Endothelial cell of umbilical vein (primary cell): ENCODE data around the gene ISG15. TPM values are rescaled to one million over a fixed set of nuclear protein-coding genes. Genes with fewer than 3 reads are reported as not detected.
A peak's percentile ranks its signal among the peaks of the same experiment; 100 is the strongest.

ENCODE experiments used
- BruUV-seq: library from RNA; stranded (reverse); fragments of 400-500 nt; replicated peaks from 2 replicates; lab custom pipeline; 2021; lab: Mats Ljungman, UMichigan
- CTCF ChIA-PET: fragments of 300-600, 350-600 bp; sonication (Branson Sonifier 250); formaldehyde crosslinking; loops from one replicate; lab custom pipeline; 2021; ENCODE audit warnings: antibody characterized with exemption, inconsistent platforms; lab: Charles Lee
- POLR2A ChIA-PET: fragments of 300-600, 350-600 bp; sonication (Branson Sonifier 250); formaldehyde crosslinking; loops from one replicate; lab custom pipeline; 2021; ENCODE audit warnings: antibody characterized with exemption, inconsistent platforms; lab: Charles Lee
- DNase-seq: peaks from one replicate; pipeline ENCODE4 v3.0.0-alpha.2; 2011; ENCODE audit warnings: low read depth, low spot score
- FAIRE-seq: peaks from 2 replicates; lab custom pipeline; 2011; peaks lifted over from hg19 to GRCh38; lab: Jason Lieb, UNC
- H2AFZ ChIP-seq: 2 replicates; pipeline ENCODE4 v1.6.0; 2012; ENCODE audit warnings: low read depth, low read length, control low read depth, inconsistent platforms
- H3K27ac ChIP-seq: 2 replicates; pipeline ENCODE4 v1.5.1; 2011; ENCODE audit warnings: low read depth, mild to moderate bottlenecking, control low read depth, low read length, moderate library complexity; ENCODE audit not compliant: insufficient read depth
- H3K27me3 ChIP-seq, 2 experiments: 2 replicates each; pipeline versions ENCODE4 v1.6.0 to v1.6.1; 2011; ENCODE audit warnings: low read length in 2 of 2, mixed read lengths in 1 of 2; ENCODE audit not compliant: control insufficient read depth in 2 of 2, insufficient read depth in 2 of 2
- H3K36me3 ChIP-seq, 2 experiments: 2 replicates in 1 of 2; 3 replicates in 1 of 2; pipeline ENCODE4 v1.5.1; 2011; ENCODE audit warnings: low read length in 2 of 2, mild to moderate bottlenecking in 1 of 2, moderate library complexity in 1 of 2; ENCODE audit not compliant: control insufficient read depth in 2 of 2, insufficient read depth in 2 of 2; ENCODE audit errors: extremely low read depth in 1 of 2
- H3K4me1 ChIP-seq: 3 replicates; pipeline ENCODE4 v1.5.1; 2011; ENCODE audit warnings: mild to moderate bottlenecking, low read length; ENCODE audit not compliant: control insufficient read depth, insufficient read depth; ENCODE audit errors: extremely low read depth
- H3K4me2 ChIP-seq: 2 replicates; pipeline ENCODE4 v1.6.1; 2011; ENCODE audit warnings: low read length, control low read depth, mixed read lengths; ENCODE audit not compliant: insufficient read depth
- H3K4me3 ChIP-seq, 3 experiments: fragments of 200-600 bp in 1 of 3; sonication (generic), shearing (Covaris generic) in 1 of 3; replicated peaks in 1 of 3; 2 replicates each; pipeline ENCODE4 v1.5.1; 2011 to 2016; ENCODE audit warnings: control low read depth in 3 of 3, low read length in 3 of 3, mild to moderate bottlenecking in 2 of 3, inconsistent platforms in 1 of 3, low read depth in 1 of 3, moderate library complexity in 1 of 3; ENCODE audit not compliant: insufficient read depth in 1 of 3
- H3K79me2 ChIP-seq: 2 replicates; pipeline ENCODE4 v1.6.0; 2012; ENCODE audit warnings: low read length, inconsistent platforms; ENCODE audit not compliant: control insufficient read depth, insufficient read depth
- H3K9ac ChIP-seq: replicated peaks from 2 replicates; pipeline ENCODE3; 2011; ENCODE audit warnings: low read length, control low read depth; ENCODE audit not compliant: insufficient read depth; ENCODE audit errors: extremely low read depth
- H3K9me1 ChIP-seq: replicated peaks from 3 replicates; pipeline ENCODE4 v1.6.0; 2011; ENCODE audit warnings: mild to moderate bottlenecking, low read length; ENCODE audit not compliant: control insufficient read depth, insufficient read depth; ENCODE audit errors: extremely low read depth
- H3K9me3 ChIP-seq: replicated peaks from 2 replicates; pipeline ENCODE4 v1.5.1; 2012; ENCODE audit warnings: low read length, inconsistent platforms; ENCODE audit not compliant: control insufficient read depth, insufficient read depth
- H4K20me1 ChIP-seq: replicated peaks from 2 replicates; pipeline ENCODE3; 2011; ENCODE audit warnings: mild to moderate bottlenecking, low read length; ENCODE audit not compliant: control insufficient read depth, insufficient read depth; ENCODE audit errors: extremely low read depth
- CTCF ChIP-seq, 2 donors: IDR thresholded peaks; 1 replicate in 1 of 2; 2 replicates in 1 of 2; pipeline ENCODE4 v1.5.1; 2011; ENCODE audit warnings: low read length in 2 of 2, mild to moderate bottlenecking in 2 of 2, moderate library complexity in 2 of 2, control low read depth in 1 of 2, inconsistent platforms in 1 of 2, low read depth in 1 of 2; ENCODE audit not compliant: insufficient read depth in 1 of 2; ENCODE audit errors: extremely low read depth in 1 of 2
- EZH2 ChIP-seq: IDR thresholded peaks from 2 replicates; pipeline ENCODE4 v1.6.1; 2012; ENCODE audit warnings: borderline replicate concordance, low read depth, mild to moderate bottlenecking, moderate library complexity, low read length, inconsistent platforms; ENCODE audit not compliant: severe bottlenecking
- MAX ChIP-seq: IDR thresholded peaks from 2 replicates; pipeline ENCODE4 v1.6.1; 2011; ENCODE audit not compliant: insufficient read depth, insufficient read length
- MYC ChIP-seq: IDR thresholded peaks from one replicate; pipeline ENCODE4 v1.6.1; 2011; ENCODE audit warnings: mild to moderate bottlenecking, low read depth, low read length
- POLR2AphosphoS5 ChIP-seq: IDR thresholded peaks from 2 replicates; pipeline ENCODE4 v1.6.1; 2012; ENCODE audit warnings: low read depth, mild to moderate bottlenecking, control low read depth, low read length, moderate library complexity; ENCODE audit not compliant: insufficient read depth
- dilution Hi-C: fragments of 300-500 bp; cut with MboI; formaldehyde crosslinking; loops from one replicate; pipeline ENCODE4 v1.15.0; 2019; ENCODE audit warnings: low sequenced_read_pairs; ENCODE audit not compliant: extremely low pct_ligation_motif_present
- intact Hi-C: fragments of 100-400 bp; cut with micrococcal nuclease; formaldehyde crosslinking; loops from one replicate; pipeline ENCODE4 v1.10.0; 2022
- polyA plus RNA-seq, 4 experiments: library from polyadenylated mRNA; depleted of rRNA in 3 of 4; stranded (reverse) in 3 of 4; unstranded in 1 of 4; fragments of >200 nt; gene quantifications; 2 replicates each; pipeline versions ENCODE4 v1.2.1 to v1.2.3, GENCODE V29; 2011 to 2012; ENCODE audit warnings: missing spikeins in 1 of 4
- total RNA-seq: library from RNA; stranded (reverse); gene quantifications from 2 replicates; pipeline ENCODE4 v1.2.3, GENCODE V29; 2021

The ISG15 gene
- total and polyA plus RNA-seq, 2 donors (not counting 3 experiments of a cell fraction or from before 2014, with no cell fraction given): 44.6 to 154 TPM

DNA sequence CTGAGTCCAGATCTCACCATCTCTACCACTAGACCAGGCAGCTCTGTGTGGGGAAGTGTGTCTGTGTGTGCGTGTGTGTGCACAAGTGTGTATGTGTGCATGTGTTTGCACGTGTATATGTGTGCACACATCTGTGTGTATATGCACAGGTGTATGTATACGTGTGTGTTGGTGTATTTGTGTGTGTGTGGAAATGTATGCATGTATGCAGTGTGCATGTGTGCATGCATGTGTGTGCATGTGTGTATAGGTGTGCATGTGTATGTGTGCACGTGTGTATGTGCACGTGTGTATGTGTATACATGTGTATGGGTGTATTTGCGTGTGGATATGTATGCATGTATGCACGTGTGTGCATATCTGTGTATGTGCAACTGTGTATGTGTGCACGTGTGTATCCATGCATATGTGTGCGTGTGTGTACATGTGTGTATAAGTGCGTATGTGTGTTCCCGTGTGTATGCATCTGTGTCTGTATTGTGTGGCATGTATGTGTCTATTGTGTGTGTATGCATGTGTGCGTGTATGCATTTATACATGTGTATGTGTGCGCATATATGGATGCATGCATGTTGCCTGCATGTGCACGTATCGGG lies 43.9 kb upstream of the ISG15 start:
- H3K4me1 ChIP-seq: peaks cover 11% of the 10 kb centered on the region
- no peaks in the 10 kb centered on the region for H3K36me3 ChIP-seq
- no peak overlapping the region for H3K27ac ChIP-seq
- no peak overlapping the region for H2AFZ ChIP-seq
- H3K9me1 ChIP-seq: no peaks in the 10 kb centered on the region
- no peak overlapping the region for H3K4me3 ChIP-seq
- CTCF ChIA-PET: no interaction called here
- no peak overlapping the region for H3K4me2 ChIP-seq
- POLR2A ChIA-PET: no interaction called here
- no peak for DNase-seq
- H4K20me1 ChIP-seq: no peaks in the 10 kb centered on the region
- no peak for TF ChIP-seq MYC
- no peak for TF ChIP-seq CTCF (IDR thresholded peaks at IDR 0.05; ENCODE audit: extremely low read depth in 1 of 2, insufficient read depth in 1 of 2, low read depth in 1 of 2, low read length in 2 of 2)
- no peak for TF ChIP-seq EZH2
- peak; percentile 23 for TF ChIP-seq MAX
- no peak for TF ChIP-seq POLR2AphosphoS5
- H3K9me3 ChIP-seq: no peaks in the 10 kb centered on the region
- no peaks in the 10 kb centered on the region for H3K79me2 ChIP-seq
- BruUV-seq: no TSS peak
- dilution Hi-C loops (no loop called here), intact Hi-C loops (no loop called here)
- no peak overlapping the region for H3K9ac ChIP-seq
- no peak for FAIRE-seq
- peaks cover 2% of the 10 kb centered on the region in 2 experiments for H3K27me3 ChIP-seq
